GM18502 (cell line): ENCODE measurements around the gene XPNPEP3.
"Not testable (repeated sequence)": the region's sequence is repeated elsewhere in the genome, so short reads cannot be mapped to it uniquely, and the experiment has no call there.

Experiments
- ATAC-seq: cut with Tn5 transposase; IDR thresholded peaks from one replicate; pipeline ENCODE4 v1.9.1; 2021; ENCODE audit warnings: mild to moderate bottlenecking; ENCODE audit not compliant: unreplicated experiment, poor library complexity

The XPNPEP3 gene

DNA sequence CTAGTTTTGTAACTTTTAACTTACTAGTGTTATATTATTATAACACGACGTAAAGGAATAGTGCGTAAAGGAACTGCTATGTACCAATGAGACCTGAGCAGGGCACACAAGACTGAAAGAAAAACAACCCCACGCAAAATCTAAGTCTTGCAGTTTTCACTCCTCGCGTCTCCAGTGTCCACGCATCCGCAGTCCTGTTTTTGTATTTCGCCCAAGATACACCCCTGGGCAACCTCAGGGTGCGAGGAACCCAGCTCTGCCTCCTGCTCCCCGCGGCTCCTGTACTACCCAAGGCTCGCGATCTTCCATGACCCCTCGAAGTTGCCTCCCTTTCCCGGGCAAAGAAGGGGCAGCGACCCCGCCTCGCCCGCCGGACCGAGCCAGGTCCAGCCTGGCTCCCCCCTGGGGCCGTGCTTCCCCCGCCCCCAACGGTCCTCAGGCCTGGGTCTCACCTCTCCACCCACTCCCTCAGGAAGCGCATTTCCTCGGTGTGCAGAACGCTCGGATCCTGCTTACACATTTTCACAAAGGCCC is 902 bp upstream of the XPNPEP3 start:
- peak; percentile 35 for ATAC-seq

- ATAC-seq, result no peak
These were observed 434 bp downstream of the XPNPEP3 start for GRCh38 chr22:40857309-40857855.

DNA sequence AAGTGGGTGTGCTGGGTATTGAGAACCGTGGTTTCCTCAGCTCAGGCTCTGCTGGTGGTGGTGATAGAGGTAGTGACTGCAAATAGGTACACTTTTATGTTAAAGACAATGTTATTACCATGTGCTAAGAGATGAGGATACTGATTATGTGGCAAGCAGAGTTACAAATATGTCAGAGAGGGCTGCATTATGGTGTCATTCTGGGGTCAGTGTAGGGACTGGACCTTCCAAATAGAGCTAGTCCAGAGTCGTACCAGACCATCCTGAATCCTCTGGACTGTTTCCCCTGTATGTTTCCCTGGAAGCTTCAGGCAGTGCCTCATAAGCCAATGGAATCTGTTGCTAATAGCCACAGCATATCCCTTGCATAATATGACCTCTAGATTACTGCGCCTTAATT is 5.1 kb downstream of the XPNPEP3 start, which contains the start of gene DNAJB7:
DNAJB7 (minus strand) TSS at position 101 of the 400 bp plus-strand sequence. CDS start 119 bp downstream, outside the sequence.
- ATAC-seq, result no peak

DNA sequence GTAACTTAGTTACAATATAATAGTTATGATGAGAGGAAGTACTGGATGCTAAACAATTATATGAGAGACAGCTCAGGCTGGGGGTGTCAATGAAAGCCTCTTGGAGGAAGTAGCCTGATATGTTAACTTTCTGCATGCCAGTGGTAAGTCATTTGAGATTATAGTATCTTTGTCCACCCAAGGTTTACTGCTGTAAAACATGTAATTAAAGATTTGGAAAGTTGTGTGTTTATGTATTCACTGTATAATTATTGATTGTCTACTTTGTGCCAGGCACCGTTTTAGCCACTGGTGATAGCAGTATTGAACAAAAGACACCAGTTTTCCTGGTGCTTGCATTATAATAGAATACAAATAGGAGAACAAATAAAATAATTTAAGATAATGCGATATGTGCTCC is 5.6 kb downstream of the XPNPEP3 start:
- no peak for ATAC-seq

DNA sequence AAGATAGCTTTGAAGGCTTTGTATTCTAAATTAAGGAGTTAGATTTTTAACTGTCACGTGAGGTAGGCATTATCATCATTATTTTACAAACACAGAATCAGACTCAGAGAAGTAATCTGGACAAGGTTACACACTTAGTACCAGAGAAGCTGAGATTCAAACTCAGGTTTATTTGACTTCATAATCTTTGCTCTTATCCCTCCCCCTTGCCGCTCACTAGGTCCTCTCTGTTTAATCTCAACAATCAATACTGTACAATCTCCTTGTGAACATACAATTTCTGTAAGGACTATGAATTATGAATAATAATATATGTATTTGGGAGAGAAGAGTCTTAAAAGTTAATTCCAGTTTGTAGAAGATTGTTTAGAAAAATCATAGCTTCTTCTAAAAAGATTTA is 10.2 kb downstream of the XPNPEP3 start:
- ATAC-seq, result no peak

- ATAC-seq, result not testable (repeated sequence)
These were observed 11.4 kb downstream of the XPNPEP3 start for GRCh38 chr22:40868379-40868778.

- no peak for ATAC-seq
These were observed 17.1 kb downstream of the XPNPEP3 start for GRCh38 chr22:40874016-40874415.

DNA sequence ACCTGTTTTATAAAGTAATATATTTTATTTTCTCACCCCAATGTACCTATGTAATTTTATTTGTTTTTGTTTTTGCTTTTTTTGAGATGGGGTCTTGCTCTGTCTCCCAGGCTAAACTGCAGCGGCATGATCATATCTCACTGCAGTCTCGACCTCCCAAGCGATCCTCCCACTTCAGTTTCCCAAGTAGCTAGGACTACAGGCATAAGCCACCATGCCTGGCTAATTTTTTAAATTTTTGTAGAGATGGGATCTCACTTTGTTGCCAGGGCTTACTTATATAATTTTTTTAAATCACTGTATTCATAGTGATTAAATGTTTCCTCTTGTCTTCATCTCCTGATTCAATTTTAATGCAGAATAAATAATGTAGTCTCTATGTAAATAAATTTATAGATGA is 18.2 kb downstream of the XPNPEP3 start:
- no peak for ATAC-seq

- no peak for ATAC-seq
These were observed 20.0 kb downstream of the XPNPEP3 start for GRCh38 chr22:40876907-40877306.

- no peak for ATAC-seq
These were observed 20.5 kb downstream of the XPNPEP3 start for GRCh38 chr22:40877488-40877887.

GRCh38 chr22:40878922-40879321 is 22.0 kb downstream of the XPNPEP3 start:
- no peak for ATAC-seq

DNA sequence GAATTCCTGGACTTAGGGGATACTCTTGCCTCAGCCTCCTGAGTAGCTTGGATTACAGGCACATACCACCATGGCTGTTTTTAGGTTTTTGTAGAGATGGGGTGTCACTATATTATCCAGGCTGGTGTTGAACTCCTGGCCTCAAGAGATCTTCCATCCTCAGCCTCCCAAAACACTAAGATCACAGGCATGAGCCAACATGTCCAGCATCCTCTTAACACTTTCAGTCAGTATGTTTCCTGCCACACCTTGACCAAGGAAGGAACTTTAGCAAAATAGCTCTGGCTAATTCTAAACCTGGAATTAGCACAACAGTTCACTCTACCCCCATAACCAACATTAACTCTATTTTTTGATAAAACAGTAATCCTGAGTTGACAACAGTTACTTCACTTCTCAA is 32.2 kb downstream of the XPNPEP3 start:
- no peak for ATAC-seq

- no peak for ATAC-seq
These were observed 33.9 kb downstream of the XPNPEP3 start for GRCh38 chr22:40890881-40891280.

DNA sequence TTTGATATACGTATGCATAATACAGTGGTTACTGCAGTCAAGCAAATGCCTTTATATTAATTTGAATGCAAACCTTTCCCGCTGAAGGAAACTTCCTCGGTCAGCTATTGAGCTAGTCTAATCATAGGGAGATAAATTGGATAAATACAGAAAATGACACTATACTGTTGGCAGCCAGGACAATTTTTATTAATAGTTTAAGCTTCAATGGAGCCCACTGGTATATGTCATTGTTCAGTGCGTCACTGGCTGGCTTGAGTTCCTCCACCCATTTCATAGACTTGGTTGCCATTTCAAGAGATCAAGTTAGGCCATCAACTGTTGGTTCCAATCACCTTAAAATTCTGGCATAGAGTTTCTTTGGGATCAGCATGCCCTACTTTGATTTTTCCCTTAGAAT is 37.5 kb downstream of the XPNPEP3 start:
- ATAC-seq, result no peak

GRCh38 chr22:40898850-40899357 is 42.0 kb downstream of the XPNPEP3 start:
- ATAC-seq, result no peak

DNA sequence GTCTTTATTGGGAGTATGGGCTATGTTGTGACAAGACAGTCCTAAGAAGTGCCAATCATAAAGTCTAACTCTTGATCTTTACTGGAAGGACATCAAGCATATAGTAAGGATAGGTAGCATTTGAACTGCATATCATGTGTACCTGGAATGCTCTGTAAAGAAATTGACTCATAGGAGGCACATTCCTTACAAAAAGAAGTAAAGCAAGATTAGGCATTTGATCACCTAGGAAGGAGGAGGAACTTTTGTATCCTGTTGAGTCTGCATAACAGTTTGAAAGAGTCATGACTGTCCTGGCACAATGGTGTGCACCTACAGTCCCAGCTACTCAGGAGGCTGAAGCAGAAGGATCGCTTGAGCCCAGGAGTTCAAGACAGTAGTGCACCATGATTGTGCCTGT is 47.2 kb downstream of the XPNPEP3 start:
- no peak for ATAC-seq

- ATAC-seq, result no peak
These were observed 51.9 kb downstream of the XPNPEP3 start for GRCh38 chr22:40908895-40909294.

DNA sequence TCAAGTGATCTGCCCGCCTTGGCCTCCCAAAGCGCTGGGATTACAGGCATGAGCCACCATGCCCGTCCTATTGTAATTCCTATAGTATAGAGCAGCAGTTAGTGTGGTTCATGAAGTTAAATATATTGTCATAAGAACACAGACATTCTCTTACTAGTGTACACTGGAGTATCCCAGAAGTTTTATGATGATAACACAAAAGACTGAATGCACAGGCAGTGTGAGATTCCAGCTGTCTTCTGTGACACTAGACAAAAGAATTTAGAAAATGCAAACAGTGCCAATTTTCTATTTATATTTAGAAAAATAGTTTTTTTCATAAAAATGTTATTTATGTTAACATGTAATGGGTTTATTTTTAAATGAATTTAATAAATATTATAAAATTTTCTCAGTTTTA is 54.8 kb downstream of the XPNPEP3 start:
- no peak for ATAC-seq

- not testable (repeated sequence) for ATAC-seq
These were observed 56.0 kb downstream of the XPNPEP3 start for GRCh38 chr22:40912987-40913386.

GRCh38 chr22:40919446-40919845 is 62.5 kb downstream of the XPNPEP3 start:
- ATAC-seq, result no peak

DNA sequence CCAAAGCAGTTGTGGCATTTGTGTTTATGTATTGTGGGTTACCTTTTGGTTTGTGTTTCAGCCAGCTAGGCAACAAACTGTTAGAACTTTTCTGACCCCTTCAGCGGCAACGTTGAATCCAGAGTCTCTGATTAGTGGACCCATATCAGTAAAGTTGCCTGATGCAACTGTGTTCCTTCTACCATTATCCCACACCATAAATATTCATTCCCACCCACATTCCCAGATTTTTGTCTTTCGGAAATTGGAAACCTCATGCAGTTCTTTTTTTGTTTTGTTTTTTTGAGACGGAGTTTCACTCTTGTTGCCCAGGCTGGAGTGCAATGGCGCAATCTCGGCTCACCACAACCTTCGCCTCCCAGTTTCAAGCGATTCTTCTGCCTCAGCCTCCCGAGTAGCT is 63.6 kb downstream of the XPNPEP3 start:
- ATAC-seq, result no peak
